Suprapubic skin (tissue), 3 donors: ENCODE measurements around the gene GPR37L1.

Experiments
- POLR2A ChIP-seq, 2 donors: fragments of 450-650 bp; IDR thresholded peaks; one replicate each; pipeline ENCODE4 v1.6.1; 2017; ENCODE audit warnings: antibody characterized with exemption in 2 of 2, mild to moderate bottlenecking in 2 of 2, moderate library complexity in 2 of 2
- TF ChIP-seq, protein P1 (sequence below), 2 donors: fragments of 200-600 bp in 1 of 2; fragments of 450-650 bp in 1 of 2; sonication (generic) in 1 of 2; IDR thresholded peaks; one replicate each; pipeline ENCODE4 v1.5.1; 2016 to 2019; ENCODE audit warnings: antibody characterized with exemption in 2 of 2, mild to moderate bottlenecking in 1 of 2, moderate library complexity in 1 of 2

DNA sequence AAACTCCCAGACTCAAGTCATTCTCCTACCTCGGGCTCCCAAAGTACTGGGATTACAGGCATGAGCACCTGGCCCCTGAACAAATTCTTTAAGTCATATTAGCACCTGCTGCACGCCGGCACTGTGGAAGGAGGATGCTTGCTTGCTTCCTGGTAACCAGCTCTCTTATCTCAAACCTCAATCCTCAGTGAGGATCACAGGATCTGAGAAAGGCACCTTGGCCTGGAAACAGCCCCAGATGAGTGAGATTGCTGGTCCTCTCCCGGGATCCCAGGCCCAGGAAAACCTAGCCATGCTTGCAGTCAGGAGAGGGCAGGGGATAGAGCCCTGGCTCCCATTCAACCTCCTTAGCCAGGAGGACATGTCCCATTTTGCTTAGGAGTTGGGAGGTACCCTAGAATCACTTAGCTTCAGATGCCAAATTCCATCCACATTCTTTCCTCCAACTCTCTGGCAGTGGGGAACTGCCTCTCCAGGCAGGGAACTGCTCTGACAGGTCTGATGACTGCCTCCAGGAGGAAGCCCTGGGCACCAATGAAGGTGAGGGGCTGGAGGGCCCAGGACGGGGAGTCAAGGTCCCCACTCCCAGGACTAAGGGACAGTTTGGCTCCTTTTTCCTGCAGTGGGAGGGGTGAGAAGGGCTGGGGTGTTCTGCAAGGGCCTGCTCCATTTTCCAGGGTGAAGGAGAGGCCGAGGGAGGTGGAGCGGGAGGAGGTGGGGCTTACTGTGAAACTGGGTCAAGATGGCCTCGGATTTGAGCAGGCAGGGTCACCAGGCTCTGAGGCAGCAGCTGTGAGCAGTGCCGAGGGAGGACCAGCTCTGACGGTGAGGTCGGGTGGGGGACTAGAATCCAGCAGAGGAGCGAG is 9.5 kb downstream of the GPR37L1 start:
- TF ChIP-seq, protein P1, sequence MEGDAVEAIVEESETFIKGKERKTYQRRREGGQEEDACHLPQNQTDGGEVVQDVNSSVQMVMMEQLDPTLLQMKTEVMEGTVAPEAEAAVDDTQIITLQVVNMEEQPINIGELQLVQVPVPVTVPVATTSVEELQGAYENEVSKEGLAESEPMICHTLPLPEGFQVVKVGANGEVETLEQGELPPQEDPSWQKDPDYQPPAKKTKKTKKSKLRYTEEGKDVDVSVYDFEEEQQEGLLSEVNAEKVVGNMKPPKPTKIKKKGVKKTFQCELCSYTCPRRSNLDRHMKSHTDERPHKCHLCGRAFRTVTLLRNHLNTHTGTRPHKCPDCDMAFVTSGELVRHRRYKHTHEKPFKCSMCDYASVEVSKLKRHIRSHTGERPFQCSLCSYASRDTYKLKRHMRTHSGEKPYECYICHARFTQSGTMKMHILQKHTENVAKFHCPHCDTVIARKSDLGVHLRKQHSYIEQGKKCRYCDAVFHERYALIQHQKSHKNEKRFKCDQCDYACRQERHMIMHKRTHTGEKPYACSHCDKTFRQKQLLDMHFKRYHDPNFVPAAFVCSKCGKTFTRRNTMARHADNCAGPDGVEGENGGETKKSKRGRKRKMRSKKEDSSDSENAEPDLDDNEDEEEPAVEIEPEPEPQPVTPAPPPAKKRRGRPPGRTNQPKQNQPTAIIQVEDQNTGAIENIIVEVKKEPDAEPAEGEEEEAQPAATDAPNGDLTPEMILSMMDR (IDR thresholded peaks at IDR 0.05), result no peak
- TF ChIP-seq POLR2A (IDR thresholded peaks at IDR 0.05), result no peak
